ENCODE results near the gene PCCA.
"Not testable (repeated sequence)": the region's sequence is repeated elsewhere in the genome, so short reads cannot be mapped to it uniquely, and the experiment has no call there.

Gene PCCA

DNA sequence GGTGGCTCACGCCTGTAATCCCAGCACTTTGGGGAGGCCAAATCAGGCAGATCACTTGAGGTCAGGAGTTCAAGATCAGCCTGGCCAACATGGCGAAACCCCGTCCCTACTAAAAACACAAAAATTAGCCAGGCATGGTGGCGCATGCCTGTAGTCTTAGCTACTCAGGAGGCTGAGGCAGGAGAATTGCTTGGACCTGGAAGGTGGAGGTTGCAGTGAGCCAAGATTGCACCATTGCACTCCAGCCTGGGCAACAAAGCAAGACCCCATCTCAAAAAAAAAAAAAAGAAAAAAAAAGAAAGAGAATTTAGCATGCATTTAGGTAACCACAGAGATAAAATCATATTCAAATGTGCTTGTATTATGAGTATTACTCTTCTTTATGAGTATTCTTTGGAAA lies 85.6 kb downstream of the PCCA start:
- WGBS (ENCODE audit: extremely low coverage, insufficient coverage, insufficient read length), result no CpG with 5 or more reads among the region's 4 CpGs
- H3K4me1 ChIP-seq (ENCODE audit: control insufficient read depth in 1 of 2, insufficient read depth in 2 of 2, low read length in 2 of 2); H3K14ac ChIP-seq (ENCODE audit: low read length); H3K4me2 ChIP-seq (ENCODE audit: low read length); H2BK120ac ChIP-seq (ENCODE audit: insufficient read depth, low read length, poor library complexity); H2BK12ac ChIP-seq (ENCODE audit: low read length); H3K79me2 ChIP-seq (ENCODE audit: control insufficient read depth, insufficient read depth, low read length, poor library complexity); H3K9ac ChIP-seq (ENCODE audit: low read length); H4K12ac ChIP-seq (ENCODE audit: low read depth, low read length); H4K8ac ChIP-seq (ENCODE audit: low read depth, low read length); H2BK5ac ChIP-seq (ENCODE audit: low read depth, low read length, poor library complexity); H3K27ac ChIP-seq (ENCODE audit: low read depth, low read length); H2AK5ac ChIP-seq (ENCODE audit: low read length); DNase-seq; H4K91ac ChIP-seq (ENCODE audit: low read depth, low read length); H3K4ac ChIP-seq (ENCODE audit: low read depth, low read length); H3K27me3 ChIP-seq (ENCODE audit: insufficient read depth, low read length); H3K4me3 ChIP-seq (ENCODE audit: low read depth, low read length); H3K9me3 ChIP-seq (ENCODE audit: insufficient read depth, low read depth, low read length); H3K18ac ChIP-seq (ENCODE audit: low read length); H3K79me1 ChIP-seq (ENCODE audit: low read length); H3K36me3 ChIP-seq (ENCODE audit: control insufficient read depth in 1 of 2, insufficient read depth in 2 of 2, low read length in 2 of 2); H3K23ac ChIP-seq (ENCODE audit: low read length); H2AFZ ChIP-seq (ENCODE audit: insufficient read depth, low read length, poor library complexity): not testable (repeated sequence)

- no peaks in the 10 kb centered on the region for H3K79me2 ChIP-seq (ENCODE audit: control insufficient read depth, insufficient read depth, low read length, poor library complexity)
- no peak overlapping the region for H3K4me3 ChIP-seq (ENCODE audit: low read depth, low read length)
- H3K9me3 ChIP-seq (ENCODE audit: insufficient read depth, low read depth, low read length), result no peaks in the 10 kb centered on the region
- no peak overlapping the region for H3K27ac ChIP-seq (ENCODE audit: low read depth, low read length)
- no peak overlapping the region for H4K91ac ChIP-seq (ENCODE audit: low read depth, low read length)
- H3K27me3 ChIP-seq (ENCODE audit: insufficient read depth, low read length), result no peaks in the 10 kb centered on the region
- no peak overlapping the region for H2BK120ac ChIP-seq (ENCODE audit: insufficient read depth, low read length, poor library complexity)
- no peak overlapping the region for H3K14ac ChIP-seq (ENCODE audit: low read length)
- H3K4ac ChIP-seq (ENCODE audit: low read depth, low read length), result no peak overlapping the region
- no peak for DNase-seq
- no peak overlapping the region for H4K12ac ChIP-seq (ENCODE audit: low read depth, low read length)
- H3K18ac ChIP-seq (ENCODE audit: low read length), result no peak overlapping the region
- no peak overlapping the region for H4K8ac ChIP-seq (ENCODE audit: low read depth, low read length)
- WGBS (ENCODE audit: extremely low coverage, insufficient coverage, insufficient read length), result no CpG with 5 or more reads among the region's 2 CpGs
- no peaks in the 10 kb centered on the region for H3K4me1 ChIP-seq (ENCODE audit: control insufficient read depth in 1 of 2, insufficient read depth in 2 of 2, low read length in 2 of 2)
- H3K23ac ChIP-seq (ENCODE audit: low read length), result no peak overlapping the region
- no peak overlapping the region for H2AK5ac ChIP-seq (ENCODE audit: low read length)
- H3K4me2 ChIP-seq (ENCODE audit: low read length), result no peak overlapping the region
- no peaks in the 10 kb centered on the region for H3K79me1 ChIP-seq (ENCODE audit: low read length)
- H3K9ac ChIP-seq (ENCODE audit: low read length), result no peak overlapping the region
- no peak overlapping the region for H2BK12ac ChIP-seq (ENCODE audit: low read length)
- no peak overlapping the region for H2AFZ ChIP-seq (ENCODE audit: insufficient read depth, low read length, poor library complexity)
- no peaks in the 10 kb centered on the region for H3K36me3 ChIP-seq (ENCODE audit: control insufficient read depth in 1 of 2, insufficient read depth in 2 of 2, low read length in 2 of 2)
- H2BK5ac ChIP-seq (ENCODE audit: low read depth, low read length, poor library complexity), result no peak overlapping the region
Measured at GRCh38 chr13:100175078-100175802, 86.3 kb downstream of the PCCA start.

- H3K36me3 ChIP-seq (ENCODE audit: control insufficient read depth in 1 of 2, insufficient read depth in 2 of 2, low read length in 2 of 2), result no peaks in the 10 kb centered on the region
- no peaks in the 10 kb centered on the region for H3K27me3 ChIP-seq (ENCODE audit: insufficient read depth, low read length)
- H4K91ac ChIP-seq (ENCODE audit: low read depth, low read length), result no peak overlapping the region
- no peak overlapping the region for H2BK5ac ChIP-seq (ENCODE audit: low read depth, low read length, poor library complexity)
- no peak overlapping the region for H3K14ac ChIP-seq (ENCODE audit: low read length)
- DNase-seq, result no peak
- no peak overlapping the region for H3K4me3 ChIP-seq (ENCODE audit: low read depth, low read length)
- H3K4ac ChIP-seq (ENCODE audit: low read depth, low read length), result no peak overlapping the region
- H4K12ac ChIP-seq (ENCODE audit: low read depth, low read length), result no peak overlapping the region
- H3K4me2 ChIP-seq (ENCODE audit: low read length), result no peak overlapping the region
- H3K27ac ChIP-seq (ENCODE audit: low read depth, low read length), result no peak overlapping the region
- no CpG with 5 or more reads among the region's 5 CpGs for WGBS (ENCODE audit: extremely low coverage, insufficient coverage, insufficient read length)
- H3K23ac ChIP-seq (ENCODE audit: low read length), result no peak overlapping the region
- no peaks in the 10 kb centered on the region for H3K4me1 ChIP-seq (ENCODE audit: control insufficient read depth in 1 of 2, insufficient read depth in 2 of 2, low read length in 2 of 2)
- no peak overlapping the region for H3K9ac ChIP-seq (ENCODE audit: low read length)
- no peaks in the 10 kb centered on the region for H3K9me3 ChIP-seq (ENCODE audit: insufficient read depth, low read depth, low read length)
- no peak overlapping the region for H2BK12ac ChIP-seq (ENCODE audit: low read length)
- no peak overlapping the region for H2AFZ ChIP-seq (ENCODE audit: insufficient read depth, low read length, poor library complexity)
- H3K79me1 ChIP-seq (ENCODE audit: low read length), result no peaks in the 10 kb centered on the region
- no peak overlapping the region for H4K8ac ChIP-seq (ENCODE audit: low read depth, low read length)
- H2BK120ac ChIP-seq (ENCODE audit: insufficient read depth, low read length, poor library complexity), result no peak overlapping the region
- no peak overlapping the region for H3K18ac ChIP-seq (ENCODE audit: low read length)
- no peak overlapping the region for H2AK5ac ChIP-seq (ENCODE audit: low read length)
- no peaks in the 10 kb centered on the region for H3K79me2 ChIP-seq (ENCODE audit: control insufficient read depth, insufficient read depth, low read length, poor library complexity)
Measured at GRCh38 chr13:100175803-100176182, 86.9 kb downstream of the PCCA start.

DNA sequence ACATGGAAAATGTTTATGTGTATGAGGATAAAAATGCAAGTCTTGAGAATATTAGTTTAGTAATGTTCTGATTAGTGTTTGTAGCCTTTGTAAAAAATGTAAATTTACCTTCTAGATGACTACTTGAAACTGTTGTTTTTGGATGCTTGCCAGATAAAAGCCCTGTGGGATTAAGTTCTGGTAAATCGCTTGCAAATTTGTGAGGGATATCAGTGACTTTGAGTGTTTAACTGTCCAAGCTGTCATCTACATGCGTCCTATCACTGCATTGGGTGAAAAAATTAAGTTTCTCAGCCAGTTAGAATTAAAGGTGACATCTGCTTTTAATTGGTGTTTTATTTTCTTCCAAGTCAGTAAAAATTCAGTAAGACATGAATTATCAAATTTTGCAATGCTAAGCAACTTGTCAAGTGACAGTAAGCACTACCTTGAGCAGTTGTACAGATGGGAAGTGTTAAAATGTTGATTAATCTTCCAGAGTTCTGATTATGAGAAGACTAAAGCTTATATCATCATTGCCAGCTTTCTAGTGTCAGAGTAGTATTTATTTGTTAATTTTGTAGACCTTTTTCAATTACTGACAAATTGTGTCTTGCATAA lies 88.0 kb downstream of the PCCA start:
- no peaks in the 10 kb centered on the region for H3K9me3 ChIP-seq (ENCODE audit: insufficient read depth, low read depth, low read length)
- H3K18ac ChIP-seq (ENCODE audit: low read length), result no peak overlapping the region
- H3K4me1 ChIP-seq (ENCODE audit: control insufficient read depth in 1 of 2, insufficient read depth in 2 of 2, low read length in 2 of 2), result no peaks in the 10 kb centered on the region
- no peak overlapping the region for H3K14ac ChIP-seq (ENCODE audit: low read length)
- no peak overlapping the region for H2AK5ac ChIP-seq (ENCODE audit: low read length)
- no peak overlapping the region for H3K9ac ChIP-seq (ENCODE audit: low read length)
- H4K12ac ChIP-seq (ENCODE audit: low read depth, low read length), result no peak overlapping the region
- no peak overlapping the region for H3K23ac ChIP-seq (ENCODE audit: low read length)
- H3K79me1 ChIP-seq (ENCODE audit: low read length), result no peaks in the 10 kb centered on the region
- H3K4ac ChIP-seq (ENCODE audit: low read depth, low read length), result no peak overlapping the region
- H3K36me3 ChIP-seq (ENCODE audit: control insufficient read depth in 1 of 2, insufficient read depth in 2 of 2, low read length in 2 of 2), result no peaks in the 10 kb centered on the region
- H2BK12ac ChIP-seq (ENCODE audit: low read length), result no peak overlapping the region
- WGBS (ENCODE audit: extremely low coverage, insufficient coverage, insufficient read length), result no CpG with 5 or more reads among the region's 2 CpGs
- no peaks in the 10 kb centered on the region for H3K79me2 ChIP-seq (ENCODE audit: control insufficient read depth, insufficient read depth, low read length, poor library complexity)
- no peak overlapping the region for H2BK5ac ChIP-seq (ENCODE audit: low read depth, low read length, poor library complexity)
- H2AFZ ChIP-seq (ENCODE audit: insufficient read depth, low read length, poor library complexity), result no peak overlapping the region
- H3K27me3 ChIP-seq (ENCODE audit: insufficient read depth, low read length), result no peaks in the 10 kb centered on the region
- no peak overlapping the region for H3K27ac ChIP-seq (ENCODE audit: low read depth, low read length)
- H2BK120ac ChIP-seq (ENCODE audit: insufficient read depth, low read length, poor library complexity), result no peak overlapping the region
- H3K4me3 ChIP-seq (ENCODE audit: low read depth, low read length), result no peak overlapping the region
- no peak for DNase-seq
- H3K4me2 ChIP-seq (ENCODE audit: low read length), result no peak overlapping the region
- H4K8ac ChIP-seq (ENCODE audit: low read depth, low read length), result no peak overlapping the region
- H4K91ac ChIP-seq (ENCODE audit: low read depth, low read length), result no peak overlapping the region
